Measurements from ENCODE around the gene TXNDC2. TPM values are rescaled to one million over a fixed set of nuclear protein-coding genes. Genes with fewer than 3 reads are reported as not detected.

The TXNDC2 gene
- total RNA-seq, 1 experiment from 2014 or later = 0.12 TPM

GRCh38 chr18:9872823-9873222, 12.9 kb upstream of the TXNDC2 start:
- POLR2A ChIA-PET = interaction anchor here (1.1 kb wide), 1 partner anchor 41 kb away, joined by 3 read pairs; the partner anchor contains the start of gene VAPA
- DNase-seq (ENCODE audit: low read depth, low spot score) (no peak), ATAC-seq (no peak)
- H3K27me3 ChIP-seq (ENCODE audit: insufficient read depth, low read length) = no peaks in the 10 kb centered on the region
- H3K79me2 ChIP-seq (ENCODE audit: insufficient read depth, low read length) = no peaks in the 10 kb centered on the region
- intact Hi-C loops (cut with micrococcal nuclease) = no loop called here
- H3K9me3 ChIP-seq (ENCODE audit: control insufficient read depth in 1 of 2, insufficient read depth in 1 of 2, low read depth in 1 of 2, low read length in 2 of 2) = no peaks in the 10 kb centered on the region
- H3K4me2 ChIP-seq (ENCODE audit: low read length) = no peak overlapping the region
- no peaks in the 10 kb centered on the region for H3K9me2 ChIP-seq (ENCODE audit: insufficient read depth)
- no peak overlapping the region for H3K9ac ChIP-seq (ENCODE audit: low read length)
- no peak overlapping the region for H3K4me3 ChIP-seq (replicated peaks in 1 of 2; ENCODE audit: low read depth in 1 of 2, low read length in 2 of 2)
- no peaks in the 10 kb centered on the region for H3K36me3 ChIP-seq (ENCODE audit: control insufficient read depth in 1 of 2, insufficient read depth in 2 of 2, low read length in 2 of 2)
- CTCF ChIA-PET = no interaction called here
- peaks cover 46 to 80% of the 10 kb centered on the region in 2 experiments for H3K4me1 ChIP-seq (ENCODE audit: control insufficient read depth in 1 of 2, insufficient read depth in 2 of 2, low read length in 2 of 2)
- H4K20me1 ChIP-seq (ENCODE audit: insufficient read depth) = no peaks in the 10 kb centered on the region
- H2AFZ ChIP-seq (ENCODE audit: low read depth, low read length, poor library complexity, severe bottlenecking) = no peak overlapping the region
- H3K27ac ChIP-seq (ENCODE audit: low read depth, low read length) = no peak overlapping the region
- RAD21 ChIA-PET (ENCODE audit: low non-redundant PET in 1 of 2, low total read pairs in 2 of 2, uncharacterized antibody in 2 of 2, unreplicated experiment in 2 of 2) = no interaction called here
- TF ChIP-seq, protein P1, sequence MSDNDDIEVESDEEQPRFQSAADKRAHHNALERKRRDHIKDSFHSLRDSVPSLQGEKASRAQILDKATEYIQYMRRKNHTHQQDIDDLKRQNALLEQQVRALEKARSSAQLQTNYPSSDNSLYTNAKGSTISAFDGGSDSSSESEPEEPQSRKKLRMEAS (IDR thresholded peaks at IDR 0.05) = no peak
- TF ChIP-seq ZFX (IDR thresholded peaks at IDR 0.05) = no peak
- TF ChIP-seq EGR1 (IDR thresholded peaks at IDR 0.05; ENCODE audit: low read depth) = no peak
- TF ChIP-seq REST (IDR thresholded peaks at IDR 0.05; ENCODE audit: low read depth) = no peak
- TF ChIP-seq, protein P2, sequence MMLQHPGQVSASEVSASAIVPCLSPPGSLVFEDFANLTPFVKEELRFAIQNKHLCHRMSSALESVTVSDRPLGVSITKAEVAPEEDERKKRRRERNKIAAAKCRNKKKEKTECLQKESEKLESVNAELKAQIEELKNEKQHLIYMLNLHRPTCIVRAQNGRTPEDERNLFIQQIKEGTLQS (IDR thresholded peaks at IDR 0.05) = no peak
- no peak for TF ChIP-seq POLR2A (IDR thresholded peaks at IDR 0.05; ENCODE audit: borderline replicate concordance, extremely low read depth, insufficient read depth, insufficient read length)
- no peak for TF ChIP-seq TCF7L2 (IDR thresholded peaks at IDR 0.05; ENCODE audit: borderline replicate concordance, extremely low read depth, insufficient read depth, insufficient read length)
- TF ChIP-seq CBX3 (IDR thresholded peaks at IDR 0.05; ENCODE audit: low read depth) = no peak
- TF ChIP-seq YY1 (IDR thresholded peaks at IDR 0.05; ENCODE audit: extremely low read depth, insufficient replicate concordance, low read depth, low read length) = no peak
- no peak for TF ChIP-seq ZNF274 (IDR thresholded peaks at IDR 0.05; ENCODE audit: low read depth, low read length)
- no peak for TF ChIP-seq SIN3A (IDR thresholded peaks at IDR 0.05; ENCODE audit: low read depth)
- no peak for TF ChIP-seq RAD21 (IDR thresholded peaks at IDR 0.05; ENCODE audit: low read depth)
- TF ChIP-seq CEBPB (IDR thresholded peaks at IDR 0.05; ENCODE audit: low read depth) = no peak
- no peak for TF ChIP-seq POLR2AphosphoS5 (IDR thresholded peaks at IDR 0.05; ENCODE audit: low read depth, low read length)
- no peak for TF ChIP-seq EZH2phosphoT487 (IDR thresholded peaks at IDR 0.05; ENCODE audit: borderline replicate concordance)
- TF ChIP-seq ELF1 (IDR thresholded peaks at IDR 0.05; ENCODE audit: borderline replicate concordance, low read depth) = no peak
- no peak for TF ChIP-seq SP1 (IDR thresholded peaks at IDR 0.05; ENCODE audit: low read depth)
- TF ChIP-seq EZH2 (IDR thresholded peaks at IDR 0.05) = no peak
- TF ChIP-seq FOSL1 (IDR thresholded peaks at IDR 0.05; ENCODE audit: low read depth) = no peak
- TF ChIP-seq, protein P3, sequence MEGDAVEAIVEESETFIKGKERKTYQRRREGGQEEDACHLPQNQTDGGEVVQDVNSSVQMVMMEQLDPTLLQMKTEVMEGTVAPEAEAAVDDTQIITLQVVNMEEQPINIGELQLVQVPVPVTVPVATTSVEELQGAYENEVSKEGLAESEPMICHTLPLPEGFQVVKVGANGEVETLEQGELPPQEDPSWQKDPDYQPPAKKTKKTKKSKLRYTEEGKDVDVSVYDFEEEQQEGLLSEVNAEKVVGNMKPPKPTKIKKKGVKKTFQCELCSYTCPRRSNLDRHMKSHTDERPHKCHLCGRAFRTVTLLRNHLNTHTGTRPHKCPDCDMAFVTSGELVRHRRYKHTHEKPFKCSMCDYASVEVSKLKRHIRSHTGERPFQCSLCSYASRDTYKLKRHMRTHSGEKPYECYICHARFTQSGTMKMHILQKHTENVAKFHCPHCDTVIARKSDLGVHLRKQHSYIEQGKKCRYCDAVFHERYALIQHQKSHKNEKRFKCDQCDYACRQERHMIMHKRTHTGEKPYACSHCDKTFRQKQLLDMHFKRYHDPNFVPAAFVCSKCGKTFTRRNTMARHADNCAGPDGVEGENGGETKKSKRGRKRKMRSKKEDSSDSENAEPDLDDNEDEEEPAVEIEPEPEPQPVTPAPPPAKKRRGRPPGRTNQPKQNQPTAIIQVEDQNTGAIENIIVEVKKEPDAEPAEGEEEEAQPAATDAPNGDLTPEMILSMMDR (IDR thresholded peaks at IDR 0.05 in 2 of 3, conservative IDR thresholded peaks at IDR 0.05 in 1 of 3; ENCODE audit: borderline replicate concordance in 1 of 3, insufficient read depth in 1 of 3, low read depth in 2 of 3, low read length in 2 of 3) = no peak
- no TSS peak for BruUV-seq (replicated peaks)

Data from HCT116 (cell line).